ENCODE data around the gene WARS2.
A peak's percentile ranks its signal among the peaks of the same experiment; 100 is the strongest.
"Not testable (repeated sequence)": the region's sequence is repeated elsewhere in the genome, so short reads cannot be mapped to it uniquely, and the experiment has no call there.

Gene WARS2

DNA sequence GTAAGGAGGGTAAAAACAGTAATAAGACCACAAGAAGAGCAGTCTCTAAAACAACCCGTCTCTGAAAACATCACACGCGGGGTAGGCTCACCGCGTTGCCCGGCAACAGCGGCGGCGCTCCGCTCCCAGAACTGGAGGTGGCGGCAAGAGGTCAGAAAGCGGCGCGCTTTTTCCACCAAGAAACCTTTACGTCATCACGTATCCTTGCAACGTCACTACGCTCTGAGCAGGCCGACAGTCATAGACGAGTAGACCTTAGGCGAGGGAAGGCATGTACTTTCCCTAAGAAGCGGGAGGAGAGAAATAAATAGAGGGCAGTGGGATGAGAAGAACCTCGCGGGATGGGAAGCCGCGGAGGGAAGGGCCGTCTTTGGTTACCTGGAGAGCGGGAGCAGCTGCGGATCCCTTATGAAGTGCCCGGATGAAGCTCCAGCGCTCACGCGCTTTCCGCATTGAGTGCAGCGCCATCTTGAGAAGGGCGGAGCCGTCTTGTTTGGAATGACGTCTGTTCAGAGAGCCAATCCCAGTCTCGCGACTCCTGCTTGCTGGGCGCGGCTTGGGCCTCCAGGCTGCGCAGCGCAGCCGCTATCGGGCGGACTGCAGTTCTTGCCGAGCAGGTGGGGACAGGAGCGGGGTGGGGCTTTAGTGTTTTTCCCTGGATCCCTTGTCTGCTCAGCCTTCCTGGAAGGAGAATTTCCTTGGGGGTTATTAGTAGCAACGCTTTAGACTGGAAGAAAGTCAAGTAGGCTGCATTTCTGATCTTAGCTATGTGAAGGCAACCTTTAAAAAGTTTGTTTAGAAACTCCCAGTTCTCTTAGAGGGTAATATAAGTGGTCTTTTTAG lies at the start of gene WARS2:
TSS of gene WARS2 (minus strand) at position 477 of the 843 bp plus-strand sequence. CDS start at position 468, 9 bp downstream.
- DNase-seq: peak; percentile 94

- DNase-seq: no peak
Observed at GRCh38 chr1:119188926-119189325, 48.5 kb upstream of the WARS2 start.

- DNase-seq: no peak
Observed at GRCh38 chr1:119187416-119187815, 47.0 kb upstream of the WARS2 start.

- DNase-seq: no peak
Observed at GRCh38 chr1:119186471-119186870, 46.0 kb upstream of the WARS2 start.

DNA sequence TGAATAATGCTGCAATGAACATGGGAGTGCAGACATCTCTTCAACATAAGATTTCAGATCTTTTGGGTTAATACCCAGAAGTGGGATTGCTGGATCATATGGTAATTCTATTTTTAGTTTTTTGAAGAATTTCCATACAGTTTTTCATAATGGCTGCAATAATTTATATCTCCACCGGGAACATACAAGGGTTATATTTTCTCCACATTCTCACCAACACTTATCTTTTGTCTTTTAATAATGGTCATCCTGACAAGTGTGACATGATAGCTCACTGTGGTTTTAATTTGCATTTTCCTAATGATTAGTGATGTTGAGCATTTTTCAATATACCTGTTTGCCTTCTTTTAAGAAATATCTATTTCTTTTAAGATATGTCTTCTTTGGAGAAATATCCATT lies 44.5 kb upstream of the WARS2 start:
- DNase-seq: no peak

DNA sequence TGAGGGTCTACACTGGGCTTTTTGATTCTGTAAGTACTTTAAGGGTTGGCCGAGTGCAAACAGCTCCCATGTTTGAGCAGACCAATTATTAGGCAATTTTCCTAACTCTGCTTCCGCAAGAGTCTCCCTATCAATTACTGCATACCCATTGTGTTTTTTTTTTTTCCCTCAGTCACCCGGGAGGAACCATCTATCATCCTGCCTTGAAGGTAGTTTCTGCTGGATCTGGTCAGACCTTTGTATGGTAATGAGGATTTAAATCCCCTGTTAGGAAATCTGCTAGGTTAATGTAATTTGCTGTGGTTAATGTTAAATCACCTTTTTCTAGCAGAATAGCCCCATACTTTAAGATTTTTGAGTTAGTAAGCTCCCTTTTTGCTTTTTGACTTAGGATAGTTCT lies 40.8 kb upstream of the WARS2 start:
- no peak for DNase-seq

DNA sequence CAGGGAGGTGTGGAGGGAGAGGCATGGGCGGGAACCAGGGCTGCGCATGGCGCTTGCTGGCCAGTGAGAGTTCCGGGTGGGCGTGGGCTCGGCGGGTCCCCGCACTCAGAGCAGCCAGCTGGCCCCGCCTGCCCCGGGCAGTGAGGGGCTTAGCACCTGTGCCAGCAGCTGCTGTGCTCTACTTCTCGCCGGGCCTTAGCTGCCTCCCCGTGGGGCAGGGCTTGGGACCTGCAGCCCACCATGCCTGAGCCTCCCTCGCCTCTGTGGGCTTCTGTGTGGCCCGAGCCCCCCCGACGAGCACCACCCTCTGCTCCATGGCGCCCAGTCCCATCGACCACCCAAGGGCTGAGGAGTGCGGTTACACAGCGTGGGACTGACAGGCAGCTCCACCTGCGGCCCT lies 38.6 kb upstream of the WARS2 start:
- no peak for DNase-seq

DNA sequence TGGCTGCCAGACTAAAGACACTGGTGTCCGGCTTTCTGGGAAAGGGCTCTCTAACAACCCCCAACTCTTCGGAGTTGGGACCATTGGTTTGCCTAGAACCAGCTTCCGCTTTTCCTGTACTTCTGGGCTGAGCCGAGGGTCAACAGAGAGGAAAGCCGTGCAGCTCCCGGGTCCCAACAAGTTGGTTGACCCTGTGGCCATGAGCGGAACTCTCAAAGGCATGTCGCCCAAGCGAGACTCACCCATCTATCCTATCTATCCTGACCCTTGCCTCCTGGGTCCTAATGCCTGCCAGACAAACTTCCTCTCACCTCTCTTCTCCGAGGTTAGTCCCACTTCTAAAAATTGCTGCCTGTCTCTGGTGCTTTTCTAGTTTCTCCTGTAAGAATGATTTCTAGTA lies 32.5 kb upstream of the WARS2 start:
- not testable (repeated sequence) for DNase-seq

DNA sequence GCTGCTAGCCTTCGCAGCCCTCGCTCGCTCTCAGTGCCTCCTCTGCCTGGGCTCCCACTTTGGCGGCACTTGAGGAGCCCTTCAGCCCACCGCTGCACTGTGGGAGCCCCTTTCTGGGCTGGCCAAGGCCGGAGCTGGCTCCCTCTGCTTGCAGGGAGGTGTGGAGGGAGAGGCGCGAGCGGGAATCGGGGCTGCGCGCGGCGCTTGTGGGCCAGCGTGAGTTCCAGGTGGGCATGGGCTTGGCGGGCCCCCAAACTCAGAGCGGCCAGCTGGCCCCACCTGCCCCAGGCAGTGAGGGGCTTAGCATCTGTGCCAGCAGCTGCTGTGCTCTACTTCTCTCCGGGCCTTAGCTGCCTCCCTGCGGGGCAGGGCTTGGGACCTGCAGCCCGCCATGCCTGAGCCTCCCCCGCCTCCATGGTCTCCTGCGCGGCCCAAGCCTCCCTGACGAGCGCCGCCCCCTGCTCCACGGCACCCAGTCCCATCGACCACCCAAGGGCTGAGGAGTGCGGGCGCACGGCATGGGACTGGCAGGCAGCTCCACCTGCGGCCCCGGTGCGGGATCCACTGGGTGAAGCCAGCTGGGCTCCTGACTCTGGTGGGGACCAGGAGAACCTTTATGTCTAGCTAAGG lies 31.0 kb upstream of the WARS2 start:
- not testable (repeated sequence) for DNase-seq

DNA sequence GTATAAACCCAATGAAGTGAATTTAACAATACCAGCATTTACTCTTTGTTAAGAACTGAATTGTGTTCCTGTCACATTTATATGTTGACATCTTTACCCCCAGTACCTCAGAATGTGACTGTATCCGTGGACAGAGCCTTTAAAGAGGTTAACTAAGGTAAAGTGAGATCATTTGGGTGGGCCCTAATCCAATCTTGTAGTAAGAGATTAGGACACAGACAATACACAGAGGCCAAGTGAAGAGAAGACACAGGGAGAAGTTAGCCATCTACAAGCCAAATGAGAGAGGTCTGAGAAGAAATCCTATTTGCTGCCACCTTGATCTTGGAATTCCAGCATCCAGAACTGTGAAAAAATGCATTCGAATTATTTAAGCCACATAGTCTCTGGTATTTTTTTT lies 22.9 kb upstream of the WARS2 start:
- no peak for DNase-seq

DNA sequence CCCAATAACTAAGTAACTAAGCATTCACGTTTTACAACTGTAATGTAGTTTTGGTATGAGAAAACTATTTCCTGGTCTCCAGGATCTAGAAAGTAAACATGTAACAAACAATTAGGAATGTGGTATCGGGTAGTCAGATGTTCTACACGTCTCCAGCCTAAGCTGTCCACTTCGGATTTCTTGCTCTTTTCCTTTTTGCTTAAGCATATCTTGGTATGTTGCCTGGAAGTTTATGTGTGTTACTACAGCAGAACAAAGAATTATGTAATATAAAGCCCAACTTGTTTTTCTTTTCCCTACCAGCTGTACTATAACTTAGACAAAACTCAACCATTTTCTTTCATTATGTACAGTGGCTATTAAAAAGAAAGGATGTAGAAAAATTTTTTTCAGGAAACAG lies 20.4 kb upstream of the WARS2 start:
- no peak for DNase-seq

DNA sequence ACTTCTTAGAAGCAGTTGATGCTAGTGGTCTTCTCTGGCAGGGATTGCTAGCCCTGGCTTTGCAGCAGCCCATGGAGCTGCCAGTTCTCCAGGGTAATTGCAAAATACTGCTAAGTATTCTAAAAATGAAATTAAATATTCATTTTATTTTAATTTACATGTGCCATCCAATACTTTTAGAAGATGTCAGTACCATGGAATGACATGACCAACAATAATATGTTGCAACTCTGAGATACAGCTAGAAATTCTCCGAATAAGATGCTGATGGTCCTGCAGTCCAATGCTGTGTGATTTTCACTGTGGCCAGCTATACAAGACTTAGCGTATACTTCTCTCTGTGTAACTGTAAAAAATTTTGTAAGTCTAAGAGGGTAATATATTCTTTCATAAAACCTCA lies 20.0 kb upstream of the WARS2 start:
- no peak for DNase-seq

DNA sequence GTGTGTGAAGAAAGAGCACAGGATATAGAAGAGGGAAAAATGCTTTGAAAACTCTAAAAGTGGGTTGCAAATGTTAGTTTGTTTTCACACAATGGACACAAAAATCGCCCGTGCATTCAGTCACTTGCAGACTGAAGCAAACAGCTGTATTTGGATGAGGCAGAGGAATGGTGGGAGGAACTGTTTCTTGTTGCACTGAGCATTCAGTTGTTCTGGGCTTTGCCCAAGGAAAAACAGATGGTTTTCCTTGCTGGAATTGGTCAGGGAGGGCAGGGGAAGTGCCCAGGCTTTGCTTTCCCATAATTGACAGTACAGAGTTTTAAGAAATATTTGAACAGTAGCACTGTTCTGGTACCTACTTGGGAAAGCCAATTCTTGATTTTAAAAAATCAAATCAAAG lies 19.5 kb upstream of the WARS2 start:
- DNase-seq: no peak

DNA sequence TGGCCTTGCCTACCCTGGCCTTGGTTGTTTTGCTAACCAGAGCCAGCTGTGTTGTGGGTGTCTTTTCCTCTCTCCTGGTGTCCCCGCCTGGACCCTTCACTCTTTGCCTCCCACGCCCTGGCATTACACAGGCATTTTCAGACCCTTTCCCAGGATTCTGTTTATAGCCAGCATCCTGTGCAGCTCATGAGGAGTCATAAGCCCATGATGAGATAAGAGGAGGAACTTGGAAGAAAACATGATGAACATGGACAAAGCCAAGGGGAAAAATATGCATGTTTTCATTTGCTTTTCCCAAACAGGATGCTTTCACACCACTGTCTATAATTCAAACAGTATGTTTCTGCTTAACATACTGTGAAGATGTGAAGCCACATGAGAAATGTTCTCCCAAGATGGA lies 18.7 kb upstream of the WARS2 start:
- no peak for DNase-seq

DNA sequence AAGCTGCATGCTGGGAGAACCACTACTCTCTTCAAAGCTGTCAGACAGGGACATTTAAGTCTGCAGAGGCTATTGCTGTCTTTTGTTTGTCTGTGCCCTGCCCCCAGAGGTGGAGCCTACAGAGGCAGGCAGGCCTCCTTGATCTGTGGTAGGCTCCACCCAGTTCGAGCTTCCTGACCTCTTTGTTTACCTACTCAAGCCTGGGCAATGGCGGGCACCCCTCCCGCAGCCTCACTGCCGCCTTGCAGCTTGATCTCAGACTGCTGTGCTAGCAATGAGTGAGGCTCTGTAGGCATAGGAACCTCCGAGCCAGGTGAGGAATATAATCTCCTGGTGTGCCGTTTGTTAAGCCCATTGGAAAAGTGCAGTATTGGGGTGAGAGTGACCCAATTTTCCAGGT lies 16.3 kb upstream of the WARS2 start:
- DNase-seq: not testable (repeated sequence)

GRCh38 chr1:119155069-119155468 lies 14.6 kb upstream of the WARS2 start:
- DNase-seq: not testable (repeated sequence)

DNA sequence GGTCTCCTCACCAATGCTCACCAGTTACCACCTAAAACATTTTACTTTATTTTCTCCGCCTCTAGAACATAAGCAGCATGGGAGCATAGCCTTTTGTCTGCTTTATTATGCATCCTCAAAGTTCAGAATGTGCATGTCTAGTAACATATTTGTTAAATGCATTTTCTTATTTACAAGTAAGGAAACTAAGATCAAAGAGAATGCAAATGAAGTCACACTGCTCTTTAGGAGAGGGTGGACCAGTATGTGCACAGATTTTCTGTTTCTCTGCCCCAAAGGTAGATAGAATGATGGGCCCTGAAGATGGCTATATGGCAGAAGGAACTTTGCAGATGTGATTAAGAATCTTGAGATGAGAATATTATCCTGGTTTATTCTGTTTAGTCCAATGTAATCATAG lies 9.7 kb upstream of the WARS2 start:
- no peak for DNase-seq

DNA sequence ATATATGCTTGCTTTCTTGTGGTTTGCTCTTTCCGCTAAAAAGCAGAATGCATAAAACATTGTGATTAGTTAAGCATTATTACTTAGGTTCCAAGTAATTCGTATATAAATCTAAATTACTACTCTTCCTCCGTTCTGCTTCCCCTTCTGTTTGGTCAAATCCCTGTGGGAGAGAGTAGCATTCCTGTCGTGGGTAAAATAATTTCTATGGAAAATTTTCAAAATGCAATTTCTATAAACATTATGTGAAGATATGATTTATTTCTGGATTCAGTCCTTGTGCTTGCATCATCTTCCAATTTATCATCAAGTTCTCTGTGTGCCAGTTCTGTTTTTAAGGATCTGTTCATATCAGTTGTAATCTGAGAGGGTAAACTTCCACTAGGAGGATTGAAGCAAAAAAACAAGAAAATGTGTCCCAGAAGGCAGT lies 7.2 kb upstream of the WARS2 start:
- no peak for DNase-seq

DNA sequence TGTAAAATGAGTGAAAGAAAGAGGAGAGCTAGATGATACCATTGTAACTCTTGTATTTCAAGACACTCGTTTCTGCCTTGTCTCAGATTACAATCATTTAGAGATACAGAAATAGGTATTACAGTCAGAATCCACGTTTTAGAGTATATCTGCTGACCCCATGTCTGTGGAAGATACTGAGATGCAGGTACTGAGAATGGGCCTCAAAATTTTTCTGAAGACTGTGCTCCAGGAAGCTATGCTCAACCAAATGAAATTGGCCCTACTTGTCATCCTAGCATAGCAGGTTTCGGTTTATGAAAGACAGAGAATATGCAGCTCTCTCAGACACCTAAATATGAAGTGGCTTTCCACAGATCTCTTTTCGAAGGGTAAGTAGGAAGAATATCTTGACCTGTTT lies 6.0 kb upstream of the WARS2 start:
- no peak for DNase-seq

DNA sequence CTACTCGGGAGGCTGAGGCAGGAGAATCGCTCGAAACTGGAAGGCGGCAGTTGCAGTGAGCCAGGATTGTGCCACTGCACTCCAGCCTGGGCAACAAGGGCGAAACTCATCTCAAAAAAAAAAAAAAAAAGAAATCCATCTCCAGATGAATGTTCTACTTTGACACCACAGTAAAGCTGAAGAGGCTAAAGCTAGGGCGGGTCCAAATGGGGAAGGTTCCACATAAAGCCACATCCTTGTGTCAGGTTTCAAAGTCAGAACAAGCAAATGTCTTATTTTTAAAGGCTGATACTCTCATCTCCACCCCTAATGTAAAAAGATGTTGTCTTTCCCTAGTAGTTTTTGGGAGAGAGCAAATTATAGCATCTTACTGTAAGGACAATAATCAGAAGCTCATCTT lies 4.4 kb upstream of the WARS2 start:
- no peak for DNase-seq

DNA sequence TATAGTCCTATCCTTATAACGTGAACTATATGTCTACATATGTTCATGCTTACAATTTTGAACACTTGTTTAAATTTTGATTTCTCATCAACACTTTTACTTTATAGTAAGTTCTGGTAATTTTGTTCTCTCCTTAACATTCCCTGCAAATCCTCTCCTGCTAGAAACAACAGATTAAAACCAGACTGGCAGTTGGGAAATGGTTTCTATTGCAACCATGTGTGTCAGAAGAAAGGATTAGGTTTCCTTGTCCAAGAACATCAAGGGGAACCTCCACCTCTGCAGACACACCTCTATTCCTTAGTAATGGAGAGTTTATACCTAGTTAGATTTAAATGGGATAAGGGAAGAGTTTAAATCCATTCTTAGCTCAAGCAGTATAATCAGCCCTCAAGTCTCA lies 3.3 kb upstream of the WARS2 start:
- no peak for DNase-seq

DNA sequence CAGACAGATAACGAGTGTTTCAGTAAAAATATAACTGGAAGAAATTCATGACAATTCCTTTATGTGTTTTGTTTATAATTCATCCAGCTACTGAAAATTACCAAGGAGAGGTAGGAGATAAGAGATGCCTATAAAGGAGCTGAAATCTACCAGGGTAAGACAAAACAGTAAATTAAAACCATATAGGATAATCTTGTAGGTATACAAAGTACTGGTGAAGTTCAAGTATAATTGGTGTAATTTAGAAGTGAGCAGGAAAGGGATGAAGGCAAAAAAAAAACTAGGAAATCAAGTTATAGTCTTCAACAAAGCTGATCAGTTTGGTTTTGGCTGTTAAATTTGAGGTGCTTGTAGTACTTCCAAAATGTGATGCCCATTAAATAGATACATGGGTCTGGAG lies 1.2 kb upstream of the WARS2 start:
- DNase-seq: no peak

- no peak for DNase-seq
Observed at GRCh38 chr1:119141020-119141424, 569 bp upstream of the WARS2 start.

- no peak for DNase-seq
Observed at GRCh38 chr1:119139857-119140176, 636 bp downstream of the WARS2 start.

DNA sequence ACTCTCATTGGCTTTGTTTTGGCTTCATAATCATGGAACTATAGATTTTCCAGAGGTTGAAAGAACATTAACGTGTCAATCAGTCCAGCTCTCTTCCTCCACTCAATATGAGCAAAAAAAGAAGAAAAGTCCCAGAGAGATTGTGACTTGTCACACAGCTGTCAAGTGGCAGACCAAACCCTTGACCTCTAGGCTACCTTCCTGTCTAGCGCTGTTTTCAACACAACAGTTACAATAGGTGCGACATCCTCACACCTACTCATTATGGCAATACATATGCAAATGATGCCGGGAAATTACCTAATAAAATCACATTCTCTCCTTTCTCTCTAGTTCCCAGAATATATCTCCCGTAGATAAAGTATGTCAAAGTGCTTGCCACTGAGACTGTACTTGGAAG lies 1.1 kb downstream of the WARS2 start:
- DNase-seq: no peak
